Heart right ventricle (tissue), 16 donors: ENCODE data around the gene ZNF618. TPM values are rescaled to one million over a fixed set of nuclear protein-coding genes. Genes with fewer than 3 reads are reported as not detected.

ENCODE experiments used
- ATAC-seq, 8 donors: fragments of 200-7000 bp; cut with Tn5 transposase; one replicate each; pipeline ENCODE4 v1.9.1; 2020; ENCODE audit warnings: mild to moderate bottlenecking in 8 of 8, moderate library complexity in 8 of 8, moderate number of reproducible peaks in 1 of 8
- DNase-seq, 2 donors: peaks; one replicate each; pipeline ENCODE4 v3.0.0-alpha.2; 2020
- H3K27ac ChIP-seq, 10 donors: fragments of 200-600 bp; sonication (generic) in 2 of 10; one replicate each; pipeline versions ENCODE4 v1.5.0 to v1.8.0; 2020 to 2022; ENCODE audit warnings: mild to moderate bottlenecking in 3 of 10
- H3K27me3 ChIP-seq, 7 donors: fragments of 200-600 bp; one replicate each; pipeline ENCODE4 v1.8.0; 2021 to 2022; ENCODE audit warnings: mild to moderate bottlenecking in 2 of 7
- H3K36me3 ChIP-seq, 9 donors: fragments of 200-600 bp; sonication (generic) in 1 of 9; one replicate each; pipeline versions ENCODE4 v1.5.0 to v1.8.0; 2020 to 2022; ENCODE audit warnings: mild to moderate bottlenecking in 2 of 9
- H3K4me1 ChIP-seq, 9 donors: fragments of 200-600 bp; sonication (generic) in 1 of 9; one replicate each; pipeline versions ENCODE4 v1.5.0 to v1.8.0; 2020 to 2022; ENCODE audit warnings: mild to moderate bottlenecking in 4 of 9
- H3K4me3 ChIP-seq, 10 donors: fragments of 200-600 bp; sonication (generic) in 2 of 10; one replicate each; pipeline versions ENCODE4 v1.5.0 to v1.8.0; 2020 to 2022; ENCODE audit warnings: mild to moderate bottlenecking in 7 of 10, moderate library complexity in 2 of 10
- H3K9me3 ChIP-seq, 11 donors: fragments of 200-600 bp in 10 of 11; sonication (generic) in 2 of 11; one replicate each; pipeline versions ENCODE4 v1.5.0 to v1.8.0; 2013 to 2022; ENCODE audit warnings: mild to moderate bottlenecking in 2 of 11, control low read depth in 1 of 11, moderate library complexity in 1 of 11
- WGBS, 2 donors: extraction: QIAGEN DNeasy Blood & Tissue Kit; methylation state at CpG; one replicate each; pipeline ENCODE4 v1.1.7; 2013; ENCODE audit warnings: inconsistent platforms in 1 of 2; 5-methylcytosine and 5-hydroxymethylcytosine counted together
- intact Hi-C, 10 donors: fragments of 100-400 bp; cut with DNase I; formaldehyde crosslinking; loops; one replicate each; pipeline versions ENCODE4 v1.11.1 to v1.14.2; 2022
- polyA plus RNA-seq, 2 donors: library from polyadenylated mRNA; stranded (reverse); fragments of 200-250 nt; gene quantifications; one replicate each; pipeline ENCODE4 v1.2.3, GENCODE V29; 2013
- total RNA-seq, 10 donors: library from RNA; stranded (reverse); fragmentation: NEBNext Ultra II Directional in 3 of 10; extraction: Animal tissue kit (Norgen Biotek cat#: 25700) in 3 of 10; gene quantifications; one replicate each; pipeline versions ENCODE4 v1.2.1 to v1.2.4, GENCODE V29; 2021 to 2023
- TF ChIP-seq, protein P1 (sequence below), 9 donors: fragments of 200-600 bp; sonication (generic) in 2 of 9; IDR thresholded peaks; one replicate each; pipeline versions ENCODE4 v1.5.0 to v1.8.0; 2021 to 2022; ENCODE audit warnings: antibody characterized with exemption in 9 of 9, mild to moderate bottlenecking in 5 of 9, moderate library complexity in 1 of 9
- donor health status: Arrhythmogenic right ventricular cardiomyopathy.
- donor health status: ischemic (EF 13 %, LVEDD 7.1; RV severe dilation, severe dysfunction).
- donor health status: healthy with polysubstance abuse.
- donor health status: DM: no; HTN: yes; CAD: no.
- donor health status: DM: no; HTN: no; CAD: no.
- donor health status: ischemic (EF 25% LVEDD 6.9; RV normal size, moderate dysfunction).
- donor health status: ischemic (EF 25% LVEDD 5.7; RV mildly dilated, moderate dysfunction).
- donor health status: healthy.
- donor health status: DM: yes; HTN: yes; CAD: no.
- donor health status: Ischemic cardiomyopathy.
- donor health status: ischemic (EF 35%, LVEDD 5.7; RV mildly dilated, moderate dysfunction).
- donor health status: nonischemic (EF 11% LVEDD 7.7; RV severe dilation, severe dysfunction).
- donor health status: DM: yes; HTN: yes; CAD: no.
- donor health status: PGD.
- donor health status: ischemic (EF 29% LVEDD 5.4; RV normal size, mild dysfunction).
- donor health status: nonischemic (EF 23%, LVEDD 6.1; RV moderate dilation, normal function).

Gene ZNF618
- total and polyA plus RNA-seq, 12 donors: 0.59 to 2.5 (median 1.6) TPM

DNA sequence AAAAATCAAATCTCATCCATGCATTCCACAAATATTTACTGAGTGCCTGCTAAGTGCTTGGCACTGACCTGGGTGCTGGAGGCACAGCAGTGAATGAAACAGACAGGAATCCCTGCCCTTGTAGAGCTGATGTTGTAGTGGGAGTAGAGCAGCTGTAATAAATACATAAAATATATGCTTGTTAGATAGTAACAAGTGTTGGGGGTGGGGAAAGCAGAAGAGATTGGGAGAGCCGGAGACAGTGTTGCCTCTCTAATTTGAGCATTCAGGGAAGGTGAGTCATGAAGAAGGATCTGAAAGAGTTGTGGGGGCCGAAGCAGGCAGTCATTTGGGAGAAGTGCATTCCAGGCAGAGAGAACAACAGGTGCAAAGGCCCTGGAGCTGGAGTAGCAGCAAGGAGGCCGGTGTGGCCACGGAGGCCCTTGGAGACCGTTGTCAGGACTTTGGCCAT, 97.9 kb downstream of the ZNF618 start:
- H3K36me3 ChIP-seq: peaks cover 0 to 6% (median 0%) of the 10 kb centered on the region in 9 donors
- 83 to 84% methylated on average over 5 of the region's 5 CpGs for WGBS, 2 donors
- intact Hi-C loops: no loop called here
- no peaks in the 10 kb centered on the region for H3K27me3 ChIP-seq
- TF ChIP-seq, protein P1, sequence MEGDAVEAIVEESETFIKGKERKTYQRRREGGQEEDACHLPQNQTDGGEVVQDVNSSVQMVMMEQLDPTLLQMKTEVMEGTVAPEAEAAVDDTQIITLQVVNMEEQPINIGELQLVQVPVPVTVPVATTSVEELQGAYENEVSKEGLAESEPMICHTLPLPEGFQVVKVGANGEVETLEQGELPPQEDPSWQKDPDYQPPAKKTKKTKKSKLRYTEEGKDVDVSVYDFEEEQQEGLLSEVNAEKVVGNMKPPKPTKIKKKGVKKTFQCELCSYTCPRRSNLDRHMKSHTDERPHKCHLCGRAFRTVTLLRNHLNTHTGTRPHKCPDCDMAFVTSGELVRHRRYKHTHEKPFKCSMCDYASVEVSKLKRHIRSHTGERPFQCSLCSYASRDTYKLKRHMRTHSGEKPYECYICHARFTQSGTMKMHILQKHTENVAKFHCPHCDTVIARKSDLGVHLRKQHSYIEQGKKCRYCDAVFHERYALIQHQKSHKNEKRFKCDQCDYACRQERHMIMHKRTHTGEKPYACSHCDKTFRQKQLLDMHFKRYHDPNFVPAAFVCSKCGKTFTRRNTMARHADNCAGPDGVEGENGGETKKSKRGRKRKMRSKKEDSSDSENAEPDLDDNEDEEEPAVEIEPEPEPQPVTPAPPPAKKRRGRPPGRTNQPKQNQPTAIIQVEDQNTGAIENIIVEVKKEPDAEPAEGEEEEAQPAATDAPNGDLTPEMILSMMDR (IDR thresholded peaks at IDR 0.05): no peak
- no peak for ATAC-seq
- DNase-seq: no peak
- peaks cover 0 to 7% (median 0%) of the 10 kb centered on the region in 11 donors for H3K9me3 ChIP-seq
- no peak overlapping the region for H3K4me3 ChIP-seq
- no peak overlapping the region for H3K27ac ChIP-seq
- H3K4me1 ChIP-seq: peaks cover 0 to 14% (median 0%) of the 10 kb centered on the region in 9 donors

DNA sequence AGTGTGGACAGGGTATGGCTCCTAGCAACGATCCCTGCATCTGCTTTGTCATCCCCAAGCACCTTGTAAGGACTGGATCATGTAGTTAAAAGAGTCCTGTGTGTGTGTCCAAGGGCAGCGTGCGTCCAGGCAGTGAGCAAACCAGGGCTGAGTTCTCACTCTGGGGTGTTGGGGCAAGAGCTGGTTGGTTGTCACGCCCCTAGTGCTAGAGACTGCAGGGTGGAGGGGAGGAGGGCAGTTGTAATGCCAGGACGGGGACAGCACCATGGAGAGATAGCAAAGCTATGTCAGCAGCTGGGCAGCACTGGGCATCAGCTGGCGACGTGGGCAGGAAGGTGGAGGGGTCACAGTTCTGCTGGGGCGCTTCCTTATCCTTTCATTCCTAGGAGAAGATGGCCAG, 100.8 kb downstream of the ZNF618 start:
- Histone ChIP-seq H3K4me1 (peaks cover 0 to 14% (median 0%) of the 10 kb centered on the region in 9 donors), H3K36me3 (no peaks in the 10 kb centered on the region), H3K27me3 (no peaks in the 10 kb centered on the region), H3K4me3 (no peak overlapping the region), H3K9me3 (no peaks in the 10 kb centered on the region), H3K27ac (no peak overlapping the region)
- TF ChIP-seq, protein P1 (IDR thresholded peaks at IDR 0.05): no peak
- intact Hi-C loops: no loop called here
- 91 to 93% methylated on average over 8 of the region's 8 CpGs for WGBS, 2 donors
- DNase-seq: no peak
- no peak for ATAC-seq

DNA sequence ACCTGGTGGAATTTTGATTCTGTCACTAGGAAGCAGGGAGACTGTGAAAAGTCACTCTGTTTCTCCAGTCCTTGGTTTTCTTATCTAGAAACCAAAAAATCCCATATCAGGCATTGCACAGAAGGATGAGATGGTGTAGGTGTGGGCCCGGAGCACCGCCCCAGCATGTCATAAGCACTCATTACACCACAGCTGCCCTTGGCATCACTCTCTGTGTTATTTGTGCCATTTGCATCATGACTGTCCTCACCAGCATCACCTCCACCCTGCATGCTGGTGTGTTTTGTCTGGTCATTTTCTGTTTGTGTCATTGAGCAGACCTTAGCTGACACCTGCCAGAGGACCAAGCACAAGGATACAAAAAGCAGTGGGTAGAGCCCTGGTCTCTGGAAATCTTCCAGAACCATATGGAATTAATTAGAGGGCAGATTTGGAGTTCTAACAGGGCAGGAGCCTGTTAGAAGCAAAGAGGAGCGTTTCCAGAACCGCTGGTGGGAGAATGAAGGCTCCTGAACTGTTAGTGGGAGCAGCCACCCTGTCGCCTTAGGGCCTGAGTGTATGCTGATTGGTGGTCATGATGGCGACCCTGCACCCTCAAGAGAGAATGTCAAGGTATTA, 102.7 kb downstream of the ZNF618 start:
- intact Hi-C loops: no loop called here
- Histone ChIP-seq H3K4me1 (peaks cover 0 to 5% (median 0%) of the 10 kb centered on the region in 9 donors), H3K36me3 (no peaks in the 10 kb centered on the region), H3K4me3 (no peak overlapping the region), H3K27me3 (no peaks in the 10 kb centered on the region), H3K27ac (no peak overlapping the region), H3K9me3 (no peaks in the 10 kb centered on the region)
- ATAC-seq: no peak
- DNase-seq: no peak
- TF ChIP-seq, protein P1 (IDR thresholded peaks at IDR 0.05): no peak
- 94 to 97% methylated on average over 6 of the region's 6 CpGs for WGBS, 2 donors

DNA sequence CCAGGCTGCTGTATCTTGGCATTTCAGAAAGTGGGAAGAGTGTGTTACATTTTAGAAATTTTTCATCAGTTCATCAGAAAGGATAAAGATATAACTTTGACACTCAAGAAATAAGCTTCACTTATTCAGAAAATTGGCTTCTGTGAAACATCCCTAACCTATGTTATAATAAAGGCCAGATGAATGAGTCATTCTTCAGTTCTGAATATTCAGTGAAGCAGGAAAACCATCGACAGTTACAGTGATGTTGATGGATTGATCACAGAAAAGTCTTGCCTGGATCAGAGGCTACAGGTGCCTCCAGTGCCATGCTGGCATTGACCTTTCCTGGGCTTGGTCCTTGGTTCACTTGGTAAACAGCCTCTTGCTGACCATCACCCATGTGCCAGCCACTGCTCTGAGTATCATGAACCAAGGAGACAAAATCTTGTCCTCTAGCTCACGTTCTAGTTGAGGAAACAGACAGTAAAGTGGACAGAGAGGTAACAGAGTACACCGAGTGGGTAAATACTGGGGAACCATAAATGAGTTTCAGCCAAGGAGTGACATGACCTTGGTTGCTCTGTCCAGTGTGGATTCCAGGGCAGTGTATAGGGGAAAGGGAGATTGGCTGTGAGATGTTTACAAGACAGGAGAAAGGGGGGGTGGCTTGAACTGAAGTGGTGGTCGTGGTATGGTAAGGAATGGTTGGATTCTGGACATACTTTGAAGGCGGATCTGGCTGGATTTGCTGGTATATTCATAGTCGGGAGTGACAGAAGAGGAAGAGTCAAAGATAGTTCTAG, 103.4 kb downstream of the ZNF618 start:
- Histone ChIP-seq H3K9me3 (no peaks in the 10 kb centered on the region), H3K27me3 (no peaks in the 10 kb centered on the region), H3K4me1 (no peaks in the 10 kb centered on the region), H3K4me3 (no peak overlapping the region), H3K36me3 (no peaks in the 10 kb centered on the region), H3K27ac (no peak overlapping the region)
- no peak for ATAC-seq
- DNase-seq: no peak
- 88 to 95% methylated on average over 6 of the region's 6 CpGs for WGBS, 2 donors
- TF ChIP-seq, protein P1 (IDR thresholded peaks at IDR 0.05): no peak
- intact Hi-C loops: loop anchor here in 1 of 10 donors (10.0 kb wide), 1 partner anchor 1115 kb away; no protein-coding TSS in a partner anchor
